ENCODE data around the gene GALM. TPM values are rescaled to one million over a fixed set of nuclear protein-coding genes. Genes with fewer than 3 reads are reported as not detected.

The GALM gene
- total and polyA plus RNA-seq, 10 of the 15 experiments (the other 5 are each of a cell fraction or from before 2014, with no cell fraction given): 1.1 to 4.0 (median 1.7) TPM

- no peaks in the 10 kb centered on the region for H3K27me3 ChIP-seq (replicated peaks in 1 of 2; ENCODE audit: control insufficient read depth in 2 of 2, insufficient read depth in 2 of 2, low read length in 1 of 2)
- WGBS (ENCODE audit: insufficient coverage, insufficient replicate concordance, low lambda C conversion rate, missing lambda C conversion rate): 97% methylated on average over 7 of the region's 7 CpGs
- H3K4me1 ChIP-seq (ENCODE audit: control insufficient read depth, insufficient read depth, low read length): no peaks in the 10 kb centered on the region
- no peak overlapping the region for H2AFZ ChIP-seq (ENCODE audit: control insufficient read depth, low read depth, low read length)
- in situ Hi-C loops (cut with MboI): loop anchor here (5.0 kb wide), 1 partner anchor 149 kb away; no protein-coding TSS in a partner anchor
- ATAC-seq (no peak), FAIRE-seq (no peak), DNase-seq (ENCODE audit: low read depth, low spot score) (no peak)
- no peaks in the 10 kb centered on the region for H3K9me3 ChIP-seq (replicated peaks; ENCODE audit: control insufficient read depth, insufficient read depth, low read length)
- SMC1A ChIA-PET (ENCODE audit: uncharacterized antibody, unreplicated experiment): interaction anchor here (0.8 to 1.1 kb wide), 2 partner anchors 128 to 130 kb away, joined by 3 read pairs; no protein-coding TSS in a partner anchor
- no peaks in the 10 kb centered on the region for H3K79me2 ChIP-seq (ENCODE audit: control insufficient read depth, insufficient read depth, low read length)
- intact Hi-C loops (cut with micrococcal nuclease; ENCODE audit: unreplicated experiment): no loop called here
- H3K27ac ChIP-seq (ENCODE audit: control insufficient read depth, insufficient read depth): no peak overlapping the region
- H3K36me3 ChIP-seq (ENCODE audit: control insufficient read depth in 2 of 2, insufficient read depth in 2 of 2, low read length in 1 of 2): peaks cover 2 to 6% of the 10 kb centered on the region in 2 experiments; a peak in 3 of 4 replicates
- TF ChIP-seq NRF1 (conservative IDR thresholded peaks at IDR 0.05; ENCODE audit: low read depth, low read length) (no peak), TCF7 (IDR thresholded peaks at IDR 0.05; ENCODE audit: borderline replicate concordance) (no peak), BCL3 (IDR thresholded peaks at IDR 0.05; ENCODE audit: borderline replicate concordance, insufficient read depth, low read depth, low read length, poor library complexity, severe bottlenecking) (no peak), RELB (IDR thresholded peaks at IDR 0.05; ENCODE audit: low read depth) (no peak), JUNB (IDR thresholded peaks at IDR 0.05) (no peak), JUND (IDR thresholded peaks at IDR 0.05; ENCODE audit: low read depth, low read length) (no peak), NR2F1 (conservative IDR thresholded peaks at IDR 0.05) (no peak), CHD2 (IDR thresholded peaks at IDR 0.05; ENCODE audit: borderline replicate concordance, low read depth, low read length) (no peak)
- no peak overlapping the region for H3K9ac ChIP-seq (ENCODE audit: control insufficient read depth, insufficient read depth, low read length)
- no peak overlapping the region for H3K4me2 ChIP-seq (ENCODE audit: control insufficient read depth, insufficient read depth)
- H3K4me3 ChIP-seq: no peak overlapping the region
- BruUV-seq (replicated peaks): no TSS peak
- no peaks in the 10 kb centered on the region for H4K20me1 ChIP-seq (ENCODE audit: control insufficient read depth, insufficient read depth)
- RAD21 ChIA-PET (ENCODE audit: unreplicated experiment): interaction anchor here (0.7 to 1.1 kb wide), 3 partner anchors 10 to 193 kb away, joined by 3 to 4 read pairs (median 4); no protein-coding TSS in a partner anchor
- POLR2A ChIA-PET: no interaction called here
- CTCF ChIA-PET: interaction anchor here (0.6 to 18.7 kb wide), 3 partner anchors 24 to 164 kb away, joined by 3 to 370 read pairs (median 4); no protein-coding TSS in a partner anchor
Measured at GRCh38 chr2:38731090-38731489, 65.2 kb downstream of the GALM start.
